GM12892 (cell line): Measurements from ENCODE around the gene SMYD3.
"Not testable (repeated sequence)": the region's sequence is repeated elsewhere in the genome, so short reads cannot be mapped to it uniquely, and the experiment has no call there.

Experiments
- DNase-seq: peaks from one replicate; pipeline ENCODE4 v3.0.0; 2011; ENCODE audit not compliant: insufficient read length
- FAIRE-seq: peaks from 2 replicates; lab custom pipeline; 2011; peaks lifted over from hg19 to GRCh38; lab: Jason Lieb, UNC
- POLR2A ChIP-seq: IDR thresholded peaks from 2 replicates; pipeline ENCODE4 v1.6.1; 2011; ENCODE audit warnings: low read depth, low read length, control low read depth
- POLR2AphosphoS5 ChIP-seq: IDR thresholded peaks from 2 replicates; pipeline ENCODE4 v1.6.1; 2011; ENCODE audit warnings: low read depth, low read length, control low read depth
- TAF1 ChIP-seq: IDR thresholded peaks from 2 replicates; pipeline ENCODE4 v1.6.1; 2011; ENCODE audit warnings: low read depth, mild to moderate bottlenecking, control low read depth, low read length, borderline replicate concordance

Gene SMYD3

GRCh38 chr1:246043556-246043955 lies 463.5 kb downstream of the SMYD3 start:
- DNase-seq, result no peak
- no peak for FAIRE-seq

GRCh38 chr1:246041360-246041759 lies 465.7 kb downstream of the SMYD3 start:
- TF ChIP-seq POLR2A, result no peak
- TF ChIP-seq TAF1, result no peak
- no peak for TF ChIP-seq POLR2AphosphoS5
- DNase-seq (no peak), FAIRE-seq (no peak)

More at GRCh38 chr1:246043556-246043955, 463.5 kb downstream of the SMYD3 start:
- TF ChIP-seq POLR2AphosphoS5, result no peak
- TF ChIP-seq POLR2A, result no peak
- TF ChIP-seq TAF1, result no peak

- TF ChIP-seq POLR2A, result no peak
- TF ChIP-seq TAF1, result no peak
- no peak for TF ChIP-seq POLR2AphosphoS5
- no peak for FAIRE-seq
- DNase-seq, result no peak
Observed at GRCh38 chr1:246040200-246040890, 466.7 kb downstream of the SMYD3 start.

GRCh38 chr1:246039584-246039983 lies 467.5 kb downstream of the SMYD3 start:
- TF ChIP-seq POLR2A, result no peak
- FAIRE-seq (no peak), DNase-seq (no peak)

- DNase-seq (no peak), FAIRE-seq (no peak)
- TF ChIP-seq POLR2A (no peak), POLR2AphosphoS5 (no peak), TAF1 (no peak)
Observed at GRCh38 chr1:246037832-246038231, 469.2 kb downstream of the SMYD3 start.

- TF ChIP-seq POLR2AphosphoS5 (no peak), TAF1 (no peak), POLR2A (no peak)
- no peak for DNase-seq
- FAIRE-seq, result no peak
Observed at GRCh38 chr1:246036175-246036574, 470.9 kb downstream of the SMYD3 start.

- FAIRE-seq (no peak), DNase-seq (no peak)
- TF ChIP-seq POLR2A (no peak), POLR2AphosphoS5 (no peak), TAF1 (no peak)
Observed at GRCh38 chr1:246035060-246035541, 472.0 kb downstream of the SMYD3 start.

GRCh38 chr1:246034630-246035029 lies 472.4 kb downstream of the SMYD3 start:
- FAIRE-seq, result no peak
- no peak for DNase-seq
- TF ChIP-seq POLR2AphosphoS5, result no peak
- TF ChIP-seq TAF1, result no peak
- TF ChIP-seq POLR2A, result no peak

- TF ChIP-seq TAF1 (no peak), POLR2AphosphoS5 (no peak), POLR2A (no peak)
- no peak for DNase-seq
- FAIRE-seq, result no peak
Observed at GRCh38 chr1:246032984-246033383, 474.1 kb downstream of the SMYD3 start.

GRCh38 chr1:246032031-246032551 lies 475.0 kb downstream of the SMYD3 start:
- TF ChIP-seq POLR2A (no peak), TAF1 (no peak), POLR2AphosphoS5 (no peak)
- no peak for FAIRE-seq
- DNase-seq, result no peak

GRCh38 chr1:246029616-246030015 lies 477.5 kb downstream of the SMYD3 start:
- TF ChIP-seq TAF1 (no peak), POLR2A (no peak), POLR2AphosphoS5 (no peak)
- no peak for FAIRE-seq

GRCh38 chr1:246024118-246024517 lies 483.0 kb downstream of the SMYD3 start:
- FAIRE-seq, result not testable (repeated sequence)

More at GRCh38 chr1:246029616-246030015, 477.5 kb downstream of the SMYD3 start:
- DNase-seq, result no peak

More at GRCh38 chr1:246024118-246024517, 483.0 kb downstream of the SMYD3 start:
- not testable (repeated sequence) for DNase-seq
